Activated CD8-positive, alpha-beta T cell treated with anti-CD3 and anti-CD28 coated beads for 36 hours (primary cell): ENCODE data around the gene SLC22A31. TPM values are rescaled to one million over a fixed set of nuclear protein-coding genes. Genes with fewer than 3 reads are reported as not detected.

ENCODE experiments used
- ATAC-seq: fragments of 200-7000 bp; cut with Tn5 transposase; one replicate; pipeline ENCODE4 v1.10.0; 2021; ENCODE audit warnings: mild to moderate bottlenecking, moderate library complexity
- CTCF ChIA-PET: fragments of 350-600 bp; sonication (Branson Sonifier 250); formaldehyde crosslinking; loops from one replicate; lab custom pipeline; 2021; ENCODE audit warnings: antibody characterized with exemption; lab: Charles Lee
- POLR2A ChIA-PET: fragments of 350-600 bp; sonication (Branson Sonifier 250); formaldehyde crosslinking; loops from one replicate; lab custom pipeline; 2021; ENCODE audit warnings: antibody characterized with exemption; lab: Charles Lee
- DNase-seq: peaks from one replicate; pipeline ENCODE4 v3.0.0-alpha.2; 2020
- H3K27ac Mint-ChIP-seq: one replicate; pipeline ENCODE4 v1.8.0; 2021; ENCODE audit warnings: mild to moderate bottlenecking, mixed read lengths
- H3K27me3 Mint-ChIP-seq: one replicate; pipeline ENCODE4 v1.8.0; 2021; ENCODE audit warnings: mixed read lengths
- H3K36me3 Mint-ChIP-seq: one replicate; pipeline ENCODE4 v1.8.0; 2021; ENCODE audit warnings: low read depth, mixed read lengths
- H3K4me1 Mint-ChIP-seq: one replicate; pipeline ENCODE4 v1.8.0; 2021; ENCODE audit warnings: low read depth, mixed read lengths
- H3K4me3 Mint-ChIP-seq: one replicate; pipeline ENCODE4 v1.8.0; 2021; ENCODE audit warnings: mild to moderate bottlenecking, moderate library complexity, mixed read lengths
- H3K9me3 Mint-ChIP-seq: one replicate; pipeline ENCODE4 v1.8.0; 2021; ENCODE audit warnings: mixed read lengths
- CTCF ChIP-seq: fragments of 200-600 bp; IDR thresholded peaks from one replicate; pipeline ENCODE4 v1.8.0; 2022; ENCODE audit warnings: antibody characterized with exemption, mild to moderate bottlenecking
- intact Hi-C: fragments of 100-400 bp; cut with micrococcal nuclease; formaldehyde crosslinking; loops from one replicate; pipeline ENCODE4 v1.10.0; 2022
- total RNA-seq, 2 experiments: library from RNA; stranded (reverse); gene quantifications; one replicate each; pipeline ENCODE4 v1.2.3, GENCODE V29; 2021

SLC22A31 gene
- total RNA-seq, 2 experiments from 2014 or later, result 0.16 to 0.20 TPM

- Mint-ChIP-seq H3K4me3 (no peak overlapping the region), H3K27me3 (no peaks in the 10 kb centered on the region), H3K4me1 (no peaks in the 10 kb centered on the region), H3K27ac (no peak overlapping the region), H3K36me3 (no peaks in the 10 kb centered on the region), H3K9me3 (peaks cover 3% of the 10 kb centered on the region)
- ChIA-PET POLR2A (no interaction called here), CTCF (interaction anchor here (1.2 kb wide), 1 partner anchor 349 kb away, joined by 3 read pairs; no protein-coding TSS in a partner anchor)
- DNase-seq, result no peak
- TF ChIP-seq CTCF, result no peak
- intact Hi-C loops, result no loop called here
- ATAC-seq, result no peak
These were observed 39.2 kb downstream of the SLC22A31 start for GRCh38 chr16:89160977-89161701.

GRCh38 chr16:89159850-89160354 is 40.4 kb downstream of the SLC22A31 start:
- ChIA-PET POLR2A (no interaction called here), CTCF (no interaction called here)
- no peak for DNase-seq
- no peaks in the 10 kb centered on the region for H3K36me3 Mint-ChIP-seq
- TF ChIP-seq CTCF, result no peak
- H3K4me1 Mint-ChIP-seq, result no peaks in the 10 kb centered on the region
- ATAC-seq, result no peak
- H3K27me3 Mint-ChIP-seq, result no peaks in the 10 kb centered on the region
- H3K27ac Mint-ChIP-seq, result no peak overlapping the region
- peaks cover 3% of the 10 kb centered on the region for H3K9me3 Mint-ChIP-seq
- intact Hi-C loops, result no loop called here
- H3K4me3 Mint-ChIP-seq, result no peak overlapping the region

- ChIA-PET CTCF (no interaction called here), POLR2A (no interaction called here)
- Mint-ChIP-seq H3K4me3 (no peak overlapping the region), H3K36me3 (no peaks in the 10 kb centered on the region), H3K27ac (no peak overlapping the region), H3K4me1 (no peaks in the 10 kb centered on the region), H3K9me3 (peaks cover 3% of the 10 kb centered on the region), H3K27me3 (no peaks in the 10 kb centered on the region)
- intact Hi-C loops, result no loop called here
- TF ChIP-seq CTCF, result no peak
- ATAC-seq (no peak), DNase-seq (no peak)
These were observed 41.1 kb downstream of the SLC22A31 start for GRCh38 chr16:89159066-89159849.

GRCh38 chr16:89157778-89158177 is 42.6 kb downstream of the SLC22A31 start:
- H3K27me3 Mint-ChIP-seq, result no peaks in the 10 kb centered on the region
- POLR2A ChIA-PET, result no interaction called here
- H3K4me3 Mint-ChIP-seq, result no peak overlapping the region
- H3K4me1 Mint-ChIP-seq, result peaks cover under 1% of the 10 kb centered on the region
- CTCF ChIA-PET, result no interaction called here
- ATAC-seq, result no peak
- H3K36me3 Mint-ChIP-seq, result no peaks in the 10 kb centered on the region
- peaks cover 3% of the 10 kb centered on the region for H3K9me3 Mint-ChIP-seq
- no peak for DNase-seq
- no peak overlapping the region for H3K27ac Mint-ChIP-seq
- intact Hi-C loops, result no loop called here
- no peak for TF ChIP-seq CTCF
